BJ (cell line): ENCODE data around the gene PCTP. TPM values are rescaled to one million over a fixed set of nuclear protein-coding genes. Genes with fewer than 3 reads are reported as not detected.

Source experiments
- CTCF ChIA-PET: fragments of 350-600 bp; formaldehyde crosslinking; extraction: SDS; loops from one replicate; lab custom pipeline; 2021; ENCODE audit warnings: antibody characterized with exemption, inconsistent platforms; lab: Yijun Ruan, JAX
- POLR2A ChIA-PET: fragments of 300-600 bp; sonication (Branson Sonifier 250); formaldehyde crosslinking; extraction: SDS; loops from one replicate; lab custom pipeline; 2021; ENCODE audit warnings: antibody characterized with exemption; lab: Charles Lee
- DNase-seq: peaks from one replicate; pipeline ENCODE4 v3.0.0-alpha.2; 2011; ENCODE audit warnings: low read depth
- H3K27me3 ChIP-seq: 2 replicates; pipeline ENCODE4 v1.6.0; 2011; ENCODE audit warnings: low read length; ENCODE audit not compliant: control insufficient read depth, insufficient read depth
- H3K36me3 ChIP-seq: 2 replicates; pipeline ENCODE4 v1.5.1; 2011; ENCODE audit warnings: low read length; ENCODE audit not compliant: control insufficient read depth, insufficient read depth
- H3K4me3 ChIP-seq: 2 replicates; pipeline ENCODE4 v1.5.1; 2011; ENCODE audit warnings: low read depth, mild to moderate bottlenecking, control low read depth, low read length
- polyA plus RNA-seq: library from polyadenylated mRNA; depleted of rRNA; stranded (reverse); fragments of >200 nt; gene quantifications from 2 replicates; pipeline ENCODE4 v1.2.3, GENCODE V29; 2011
- TF ChIP-seq, protein P1 (sequence below): IDR thresholded peaks from 2 replicates; pipeline ENCODE4 v1.5.1; 2011; ENCODE audit warnings: low read depth, mild to moderate bottlenecking, control low read depth, inconsistent platforms, low read length, moderate library complexity; ENCODE audit not compliant: insufficient read depth

PCTP gene
- polyA plus RNA-seq, 1 experiment: 10.2 TPM

- CTCF ChIA-PET: interaction anchor here (1.4 to 6.5 kb wide), 3 partner anchors 132 to 247 kb away, joined by 3 to 68 read pairs (median 4); no protein-coding TSS in a partner anchor
- H3K27me3 ChIP-seq: no peaks in the 10 kb centered on the region
- peaks cover 10% of the 10 kb centered on the region for H3K36me3 ChIP-seq
- DNase-seq: no peak
- POLR2A ChIA-PET: no interaction called here
- TF ChIP-seq, protein P1, sequence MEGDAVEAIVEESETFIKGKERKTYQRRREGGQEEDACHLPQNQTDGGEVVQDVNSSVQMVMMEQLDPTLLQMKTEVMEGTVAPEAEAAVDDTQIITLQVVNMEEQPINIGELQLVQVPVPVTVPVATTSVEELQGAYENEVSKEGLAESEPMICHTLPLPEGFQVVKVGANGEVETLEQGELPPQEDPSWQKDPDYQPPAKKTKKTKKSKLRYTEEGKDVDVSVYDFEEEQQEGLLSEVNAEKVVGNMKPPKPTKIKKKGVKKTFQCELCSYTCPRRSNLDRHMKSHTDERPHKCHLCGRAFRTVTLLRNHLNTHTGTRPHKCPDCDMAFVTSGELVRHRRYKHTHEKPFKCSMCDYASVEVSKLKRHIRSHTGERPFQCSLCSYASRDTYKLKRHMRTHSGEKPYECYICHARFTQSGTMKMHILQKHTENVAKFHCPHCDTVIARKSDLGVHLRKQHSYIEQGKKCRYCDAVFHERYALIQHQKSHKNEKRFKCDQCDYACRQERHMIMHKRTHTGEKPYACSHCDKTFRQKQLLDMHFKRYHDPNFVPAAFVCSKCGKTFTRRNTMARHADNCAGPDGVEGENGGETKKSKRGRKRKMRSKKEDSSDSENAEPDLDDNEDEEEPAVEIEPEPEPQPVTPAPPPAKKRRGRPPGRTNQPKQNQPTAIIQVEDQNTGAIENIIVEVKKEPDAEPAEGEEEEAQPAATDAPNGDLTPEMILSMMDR: no peak
- no peak overlapping the region for H3K4me3 ChIP-seq
Measured at GRCh38 chr17:55773671-55774070, 22.8 kb downstream of the PCTP start.

DNA sequence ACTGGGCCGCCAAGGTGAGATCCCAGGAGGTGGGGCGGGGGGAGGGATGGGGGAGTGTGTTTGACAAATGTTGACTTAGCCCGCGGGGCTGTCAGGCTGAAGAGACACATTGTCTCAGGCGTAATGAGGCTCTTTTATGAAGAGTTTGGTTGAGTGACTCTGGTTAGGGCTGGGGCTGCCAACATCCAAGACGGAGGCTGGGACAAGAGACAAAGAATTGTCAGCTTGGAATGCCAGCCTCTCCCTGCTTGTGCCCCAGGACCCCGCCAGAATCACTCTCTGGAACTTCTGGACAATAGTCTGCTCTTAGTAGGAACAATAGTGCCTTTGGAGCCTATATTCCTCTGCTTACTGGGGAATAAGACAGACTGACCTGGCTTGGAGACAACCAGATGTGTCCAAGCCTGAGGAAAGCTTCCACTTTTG is 24.0 kb downstream of the PCTP start:
- Histone ChIP-seq H3K4me3 (no peak overlapping the region), H3K27me3 (no peaks in the 10 kb centered on the region), H3K36me3 (peaks cover 10% of the 10 kb centered on the region)
- DNase-seq: no peak
- ChIA-PET CTCF (interaction anchor here (1.0 to 1.4 kb wide), 3 partner anchors 23 to 249 kb away, joined by 3 read pairs; no protein-coding TSS in a partner anchor), POLR2A (no interaction called here)
- TF ChIP-seq, protein P1: no peak

DNA sequence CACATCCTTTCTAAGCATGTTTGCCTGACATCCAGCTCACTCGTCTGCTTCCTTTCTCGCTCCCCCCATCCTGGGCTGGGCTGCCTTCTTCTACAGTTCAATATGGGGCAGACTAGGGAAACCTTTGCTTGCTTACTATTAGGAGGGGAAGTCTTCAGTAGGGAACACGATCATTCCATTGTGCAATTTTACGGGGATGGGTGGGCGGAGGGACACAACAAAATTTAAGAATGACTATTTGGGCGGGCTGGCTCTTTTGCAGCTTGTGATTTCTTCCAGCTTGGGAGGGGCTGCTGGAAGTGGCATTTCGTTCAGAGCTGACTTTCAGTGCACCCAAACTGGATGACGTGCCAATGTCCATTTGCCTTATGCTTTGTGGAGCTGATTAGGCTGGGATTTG is 25.4 kb downstream of the PCTP start:
- H3K36me3 ChIP-seq: peaks cover 9% of the 10 kb centered on the region

GRCh38 chr17:55777471-55777971 is 26.7 kb downstream of the PCTP start:
- no peak for DNase-seq
- POLR2A ChIA-PET: no interaction called here
- no peaks in the 10 kb centered on the region for H3K27me3 ChIP-seq
- CTCF ChIA-PET: no interaction called here
- TF ChIP-seq, protein P1: no peak
- H3K4me3 ChIP-seq: no peak overlapping the region
- peaks cover 9% of the 10 kb centered on the region for H3K36me3 ChIP-seq

More for the DNA sequence above, 25.4 kb downstream of the PCTP start:
- CTCF ChIA-PET: interaction anchor here (0.9 to 1.2 kb wide), 2 partner anchors 22 to 250 kb away, joined by 3 read pairs; no protein-coding TSS in a partner anchor
- Histone ChIP-seq H3K4me3 (no peak overlapping the region), H3K27me3 (no peaks in the 10 kb centered on the region)
- POLR2A ChIA-PET: no interaction called here
- TF ChIP-seq, protein P1: no peak
- no peak for DNase-seq

GRCh38 chr17:55778389-55779118 is 27.7 kb downstream of the PCTP start:
- Histone ChIP-seq H3K27me3 (no peaks in the 10 kb centered on the region), H3K4me3 (no peak overlapping the region), H3K36me3 (peaks cover 9% of the 10 kb centered on the region)
- TF ChIP-seq, protein P1: no peak
- DNase-seq: no peak
- ChIA-PET POLR2A (no interaction called here), CTCF (no interaction called here)
